GM23338 (cell line): ENCODE data around the gene CROCC2. TPM values are rescaled to one million over a fixed set of nuclear protein-coding genes. Genes with fewer than 3 reads are reported as not detected.

Experiments used
- ATAC-seq: fragments of 200-7000 bp; cut with Tn5 transposase; 3 replicates; pipeline ENCODE4 v1.9.1; 2020
- DNase-seq: peaks from one replicate; pipeline ENCODE4 v3.0.0-alpha.2; 2015; ENCODE audit warnings: low spot score
- H2AFZ ChIP-seq: fragments of 200-600 bp; sonication (generic); 2 replicates; pipeline ENCODE4 v1.8.0; 2016; ENCODE audit warnings: antibody characterized with exemption, mild to moderate bottlenecking, moderate library complexity
- H3F3A ChIP-seq: fragments of 200-600 bp; sonication (generic); replicated peaks from 2 replicates; pipeline ENCODE4 v1.8.0; 2017; ENCODE audit warnings: antibody characterized with exemption, mixed run types, low read depth
- H3K27ac ChIP-seq: fragments of 200-600 bp; sonication (generic); 2 replicates; pipeline ENCODE4 v1.6.1; 2016; ENCODE audit warnings: low read depth
- H3K27me3 ChIP-seq: fragments of 200-600 bp; sonication (generic); 2 replicates; pipeline ENCODE4 v1.8.0; 2016; ENCODE audit warnings: mild to moderate bottlenecking, mixed run types, moderate library complexity; ENCODE audit not compliant: insufficient read depth
- H3K36me3 ChIP-seq: fragments of 200-600 bp; sonication (generic); 2 replicates; pipeline ENCODE4 v1.8.0; 2016; ENCODE audit warnings: mild to moderate bottlenecking; ENCODE audit not compliant: insufficient read depth
- H3K4me1 ChIP-seq: fragments of 200-600 bp; sonication (generic); 2 replicates; pipeline ENCODE4 v1.8.0; 2016; ENCODE audit warnings: mild to moderate bottlenecking, moderate library complexity; ENCODE audit not compliant: insufficient read depth
- H3K4me2 ChIP-seq: fragments of 200-600 bp; sonication (generic); 2 replicates; pipeline ENCODE4 v1.7.1; 2017; ENCODE audit warnings: mixed run types
- H3K4me3 ChIP-seq: fragments of 200-600 bp; sonication (generic); 2 replicates; pipeline ENCODE4 v1.6.1; 2016; ENCODE audit warnings: mixed run types
- H3K79me2 ChIP-seq: fragments of 200-600 bp; sonication (generic); replicated peaks from 2 replicates; pipeline ENCODE4 v1.8.0; 2017; ENCODE audit warnings: mild to moderate bottlenecking; ENCODE audit not compliant: insufficient read depth
- H3K9me2 ChIP-seq: fragments of 200-600 bp; sonication (generic); 2 replicates; pipeline ENCODE4 v1.8.0; 2017; ENCODE audit not compliant: insufficient read depth
- H4K20me1 ChIP-seq: fragments of 200-600 bp; sonication (generic); replicated peaks from 2 replicates; pipeline ENCODE4 v1.8.0; 2017; ENCODE audit warnings: mild to moderate bottlenecking; ENCODE audit not compliant: insufficient read depth
- H3K27ac Mint-ChIP-seq: 2 replicates; pipeline ENCODE4 v1.8.0; 2020; ENCODE audit warnings: inconsistent platforms, mild to moderate bottlenecking, moderate library complexity, mixed read lengths
- H3K27me3 Mint-ChIP-seq: 3 replicates; pipeline ENCODE4 v1.8.0; 2022; ENCODE audit warnings: low read depth, mild to moderate bottlenecking, moderate library complexity, mixed read lengths, inconsistent platforms; ENCODE audit not compliant: insufficient read depth, poor library complexity
- H3K36me3 Mint-ChIP-seq: 3 replicates; pipeline ENCODE4 v1.8.0; 2021; ENCODE audit warnings: low read depth, mild to moderate bottlenecking, inconsistent platforms, moderate library complexity, mixed read lengths
- H3K4me1 Mint-ChIP-seq: 3 replicates; pipeline ENCODE4 v1.8.0; 2020; ENCODE audit warnings: mild to moderate bottlenecking, inconsistent platforms, mixed read lengths
- H3K4me3 Mint-ChIP-seq: 3 replicates; pipeline ENCODE4 v1.8.0; 2021; ENCODE audit warnings: moderate library complexity, mild to moderate bottlenecking, inconsistent platforms, mixed read lengths
- H3K9me3 Mint-ChIP-seq: 3 replicates; pipeline ENCODE4 v1.8.0; 2020; ENCODE audit warnings: moderate library complexity, mild to moderate bottlenecking, inconsistent platforms, mixed read lengths
- CREB1 ChIP-seq: fragments of 250-450 bp; sonication (Bioruptor Pico); IDR thresholded peaks from 2 replicates; pipeline ENCODE4 v1.5.0; 2020; ENCODE audit warnings: low read depth, mild to moderate bottlenecking, moderate library complexity
- EZH2phosphoT487 ChIP-seq: fragments of 200-600 bp; sonication (generic); IDR thresholded peaks from one replicate; pipeline ENCODE4 v1.8.1; 2018; ENCODE audit warnings: antibody characterized with exemption; ENCODE audit not compliant: unreplicated experiment
- NANOG ChIP-seq: IDR thresholded peaks from 2 replicates; pipeline ENCODE4 v1.6.1; 2016; ENCODE audit warnings: antibody characterized with exemption, borderline replicate concordance
- POLR2AphosphoS5 ChIP-seq: IDR thresholded peaks from 2 replicates; pipeline ENCODE4 v1.6.1; 2016; ENCODE audit warnings: antibody characterized with exemption, low read depth
- STAT1 ChIP-seq: IDR thresholded peaks from one replicate; pipeline ENCODE4 v1.6.1; 2016; ENCODE audit warnings: antibody characterized with exemption; ENCODE audit not compliant: unreplicated experiment
- polyA plus RNA-seq: library from polyadenylated mRNA; unstranded; fragments of >200 nt; fragmentation: Nextera tagmentation; extraction: Ambion mirVana; gene quantifications from 2 replicates; pipeline ENCODE4 v1.2.1, GENCODE V29; 2016
- total RNA-seq: library from RNA; depleted of rRNA; stranded (reverse); fragments of >200 nt; shearing (Covaris generic); gene quantifications from 2 replicates; pipeline ENCODE4 v1.2.3, GENCODE V29; 2014
- TF ChIP-seq, protein P1 (sequence below), 2 experiments: fragments of 200-600 bp in 1 of 2; sonication (generic) in 1 of 2; conservative IDR thresholded peaks; 2 replicates each; pipeline versions ENCODE4 v1.5.1 to v1.6.1; 2016 to 2017; ENCODE audit warnings: antibody characterized with exemption in 2 of 2, low read depth in 2 of 2, mild to moderate bottlenecking in 2 of 2, moderate library complexity in 1 of 2
- TF ChIP-seq, protein P2 (sequence below): IDR thresholded peaks from 2 replicates; pipeline ENCODE4 v1.6.1; 2016; ENCODE audit warnings: antibody characterized with exemption
- TF ChIP-seq, protein P3 (sequence below): IDR thresholded peaks from one replicate; pipeline ENCODE4 v1.6.1; 2018; ENCODE audit warnings: antibody characterized with exemption; ENCODE audit not compliant: unreplicated experiment
- TF ChIP-seq, protein P4 (sequence below): fragments of 250-450 bp; sonication (Bioruptor Pico); IDR thresholded peaks from 2 replicates; pipeline ENCODE4 v1.5.0; 2020; ENCODE audit warnings: mild to moderate bottlenecking, moderate library complexity

CROCC2 gene
- total and polyA plus RNA-seq, 2 experiments from 2014 or later: not detected

DNA sequence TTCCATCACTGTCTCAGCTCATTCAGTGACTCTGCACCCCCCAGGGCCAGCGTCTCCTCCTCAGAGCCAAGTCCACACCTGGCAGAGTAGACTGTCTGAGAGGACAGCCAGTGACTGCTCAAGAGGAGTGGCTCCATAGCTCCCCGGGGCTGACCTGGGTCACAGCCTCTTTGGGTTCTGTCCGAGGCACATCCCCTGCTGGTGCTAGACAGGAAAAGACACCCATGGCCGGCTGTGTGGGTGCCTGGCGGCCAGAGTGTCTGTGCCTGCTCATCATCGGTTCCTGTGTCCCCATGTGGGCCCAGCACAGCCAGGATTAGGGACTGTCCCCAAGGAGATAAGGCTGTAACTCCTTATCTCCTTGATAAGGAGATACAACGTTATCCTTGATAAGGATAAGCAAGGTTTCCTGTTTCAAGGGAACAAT, 3.5 kb upstream of the CROCC2 start:
- Histone ChIP-seq H4K20me1 (no peaks in the 10 kb centered on the region), H3K4me3 (no peak overlapping the region), H3K4me1 (no peaks in the 10 kb centered on the region), H3K36me3 (no peaks in the 10 kb centered on the region), H3K27ac (no peak overlapping the region), H3K4me2 (no peak overlapping the region), H3K27me3 (no peaks in the 10 kb centered on the region), H3F3A (no peaks in the 10 kb centered on the region), H2AFZ (no peak overlapping the region), H3K79me2 (no peaks in the 10 kb centered on the region), H3K9me2 (no peaks in the 10 kb centered on the region)
- Mint-ChIP-seq H3K27me3 (peaks cover 14% of the 10 kb centered on the region), H3K27ac (no peak overlapping the region), H3K9me3 (peaks cover 13% of the 10 kb centered on the region; the same call in 1 of the 3 replicates), H3K4me1 (no peaks in the 10 kb centered on the region; the same call in 2 of the 3 replicates), H3K4me3 (no peak overlapping the region), H3K36me3 (no peaks in the 10 kb centered on the region)
- TF ChIP-seq NANOG: no peak
- TF ChIP-seq, protein P1, sequence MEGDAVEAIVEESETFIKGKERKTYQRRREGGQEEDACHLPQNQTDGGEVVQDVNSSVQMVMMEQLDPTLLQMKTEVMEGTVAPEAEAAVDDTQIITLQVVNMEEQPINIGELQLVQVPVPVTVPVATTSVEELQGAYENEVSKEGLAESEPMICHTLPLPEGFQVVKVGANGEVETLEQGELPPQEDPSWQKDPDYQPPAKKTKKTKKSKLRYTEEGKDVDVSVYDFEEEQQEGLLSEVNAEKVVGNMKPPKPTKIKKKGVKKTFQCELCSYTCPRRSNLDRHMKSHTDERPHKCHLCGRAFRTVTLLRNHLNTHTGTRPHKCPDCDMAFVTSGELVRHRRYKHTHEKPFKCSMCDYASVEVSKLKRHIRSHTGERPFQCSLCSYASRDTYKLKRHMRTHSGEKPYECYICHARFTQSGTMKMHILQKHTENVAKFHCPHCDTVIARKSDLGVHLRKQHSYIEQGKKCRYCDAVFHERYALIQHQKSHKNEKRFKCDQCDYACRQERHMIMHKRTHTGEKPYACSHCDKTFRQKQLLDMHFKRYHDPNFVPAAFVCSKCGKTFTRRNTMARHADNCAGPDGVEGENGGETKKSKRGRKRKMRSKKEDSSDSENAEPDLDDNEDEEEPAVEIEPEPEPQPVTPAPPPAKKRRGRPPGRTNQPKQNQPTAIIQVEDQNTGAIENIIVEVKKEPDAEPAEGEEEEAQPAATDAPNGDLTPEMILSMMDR (conservative IDR thresholded peaks at IDR 0.05; ENCODE audit: low read depth in 2 of 2): no peak
- TF ChIP-seq, protein P2, sequence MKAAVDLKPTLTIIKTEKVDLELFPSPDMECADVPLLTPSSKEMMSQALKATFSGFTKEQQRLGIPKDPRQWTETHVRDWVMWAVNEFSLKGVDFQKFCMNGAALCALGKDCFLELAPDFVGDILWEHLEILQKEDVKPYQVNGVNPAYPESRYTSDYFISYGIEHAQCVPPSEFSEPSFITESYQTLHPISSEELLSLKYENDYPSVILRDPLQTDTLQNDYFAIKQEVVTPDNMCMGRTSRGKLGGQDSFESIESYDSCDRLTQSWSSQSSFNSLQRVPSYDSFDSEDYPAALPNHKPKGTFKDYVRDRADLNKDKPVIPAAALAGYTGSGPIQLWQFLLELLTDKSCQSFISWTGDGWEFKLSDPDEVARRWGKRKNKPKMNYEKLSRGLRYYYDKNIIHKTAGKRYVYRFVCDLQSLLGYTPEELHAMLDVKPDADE: no peak
- TF ChIP-seq, protein P3, sequence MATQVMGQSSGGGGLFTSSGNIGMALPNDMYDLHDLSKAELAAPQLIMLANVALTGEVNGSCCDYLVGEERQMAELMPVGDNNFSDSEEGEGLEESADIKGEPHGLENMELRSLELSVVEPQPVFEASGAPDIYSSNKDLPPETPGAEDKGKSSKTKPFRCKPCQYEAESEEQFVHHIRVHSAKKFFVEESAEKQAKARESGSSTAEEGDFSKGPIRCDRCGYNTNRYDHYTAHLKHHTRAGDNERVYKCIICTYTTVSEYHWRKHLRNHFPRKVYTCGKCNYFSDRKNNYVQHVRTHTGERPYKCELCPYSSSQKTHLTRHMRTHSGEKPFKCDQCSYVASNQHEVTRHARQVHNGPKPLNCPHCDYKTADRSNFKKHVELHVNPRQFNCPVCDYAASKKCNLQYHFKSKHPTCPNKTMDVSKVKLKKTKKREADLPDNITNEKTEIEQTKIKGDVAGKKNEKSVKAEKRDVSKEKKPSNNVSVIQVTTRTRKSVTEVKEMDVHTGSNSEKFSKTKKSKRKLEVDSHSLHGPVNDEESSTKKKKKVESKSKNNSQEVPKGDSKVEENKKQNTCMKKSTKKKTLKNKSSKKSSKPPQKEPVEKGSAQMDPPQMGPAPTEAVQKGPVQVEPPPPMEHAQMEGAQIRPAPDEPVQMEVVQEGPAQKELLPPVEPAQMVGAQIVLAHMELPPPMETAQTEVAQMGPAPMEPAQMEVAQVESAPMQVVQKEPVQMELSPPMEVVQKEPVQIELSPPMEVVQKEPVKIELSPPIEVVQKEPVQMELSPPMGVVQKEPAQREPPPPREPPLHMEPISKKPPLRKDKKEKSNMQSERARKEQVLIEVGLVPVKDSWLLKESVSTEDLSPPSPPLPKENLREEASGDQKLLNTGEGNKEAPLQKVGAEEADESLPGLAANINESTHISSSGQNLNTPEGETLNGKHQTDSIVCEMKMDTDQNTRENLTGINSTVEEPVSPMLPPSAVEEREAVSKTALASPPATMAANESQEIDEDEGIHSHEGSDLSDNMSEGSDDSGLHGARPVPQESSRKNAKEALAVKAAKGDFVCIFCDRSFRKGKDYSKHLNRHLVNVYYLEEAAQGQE: no peak
- TF ChIP-seq EZH2phosphoT487: no peak
- TF ChIP-seq, protein P4, sequence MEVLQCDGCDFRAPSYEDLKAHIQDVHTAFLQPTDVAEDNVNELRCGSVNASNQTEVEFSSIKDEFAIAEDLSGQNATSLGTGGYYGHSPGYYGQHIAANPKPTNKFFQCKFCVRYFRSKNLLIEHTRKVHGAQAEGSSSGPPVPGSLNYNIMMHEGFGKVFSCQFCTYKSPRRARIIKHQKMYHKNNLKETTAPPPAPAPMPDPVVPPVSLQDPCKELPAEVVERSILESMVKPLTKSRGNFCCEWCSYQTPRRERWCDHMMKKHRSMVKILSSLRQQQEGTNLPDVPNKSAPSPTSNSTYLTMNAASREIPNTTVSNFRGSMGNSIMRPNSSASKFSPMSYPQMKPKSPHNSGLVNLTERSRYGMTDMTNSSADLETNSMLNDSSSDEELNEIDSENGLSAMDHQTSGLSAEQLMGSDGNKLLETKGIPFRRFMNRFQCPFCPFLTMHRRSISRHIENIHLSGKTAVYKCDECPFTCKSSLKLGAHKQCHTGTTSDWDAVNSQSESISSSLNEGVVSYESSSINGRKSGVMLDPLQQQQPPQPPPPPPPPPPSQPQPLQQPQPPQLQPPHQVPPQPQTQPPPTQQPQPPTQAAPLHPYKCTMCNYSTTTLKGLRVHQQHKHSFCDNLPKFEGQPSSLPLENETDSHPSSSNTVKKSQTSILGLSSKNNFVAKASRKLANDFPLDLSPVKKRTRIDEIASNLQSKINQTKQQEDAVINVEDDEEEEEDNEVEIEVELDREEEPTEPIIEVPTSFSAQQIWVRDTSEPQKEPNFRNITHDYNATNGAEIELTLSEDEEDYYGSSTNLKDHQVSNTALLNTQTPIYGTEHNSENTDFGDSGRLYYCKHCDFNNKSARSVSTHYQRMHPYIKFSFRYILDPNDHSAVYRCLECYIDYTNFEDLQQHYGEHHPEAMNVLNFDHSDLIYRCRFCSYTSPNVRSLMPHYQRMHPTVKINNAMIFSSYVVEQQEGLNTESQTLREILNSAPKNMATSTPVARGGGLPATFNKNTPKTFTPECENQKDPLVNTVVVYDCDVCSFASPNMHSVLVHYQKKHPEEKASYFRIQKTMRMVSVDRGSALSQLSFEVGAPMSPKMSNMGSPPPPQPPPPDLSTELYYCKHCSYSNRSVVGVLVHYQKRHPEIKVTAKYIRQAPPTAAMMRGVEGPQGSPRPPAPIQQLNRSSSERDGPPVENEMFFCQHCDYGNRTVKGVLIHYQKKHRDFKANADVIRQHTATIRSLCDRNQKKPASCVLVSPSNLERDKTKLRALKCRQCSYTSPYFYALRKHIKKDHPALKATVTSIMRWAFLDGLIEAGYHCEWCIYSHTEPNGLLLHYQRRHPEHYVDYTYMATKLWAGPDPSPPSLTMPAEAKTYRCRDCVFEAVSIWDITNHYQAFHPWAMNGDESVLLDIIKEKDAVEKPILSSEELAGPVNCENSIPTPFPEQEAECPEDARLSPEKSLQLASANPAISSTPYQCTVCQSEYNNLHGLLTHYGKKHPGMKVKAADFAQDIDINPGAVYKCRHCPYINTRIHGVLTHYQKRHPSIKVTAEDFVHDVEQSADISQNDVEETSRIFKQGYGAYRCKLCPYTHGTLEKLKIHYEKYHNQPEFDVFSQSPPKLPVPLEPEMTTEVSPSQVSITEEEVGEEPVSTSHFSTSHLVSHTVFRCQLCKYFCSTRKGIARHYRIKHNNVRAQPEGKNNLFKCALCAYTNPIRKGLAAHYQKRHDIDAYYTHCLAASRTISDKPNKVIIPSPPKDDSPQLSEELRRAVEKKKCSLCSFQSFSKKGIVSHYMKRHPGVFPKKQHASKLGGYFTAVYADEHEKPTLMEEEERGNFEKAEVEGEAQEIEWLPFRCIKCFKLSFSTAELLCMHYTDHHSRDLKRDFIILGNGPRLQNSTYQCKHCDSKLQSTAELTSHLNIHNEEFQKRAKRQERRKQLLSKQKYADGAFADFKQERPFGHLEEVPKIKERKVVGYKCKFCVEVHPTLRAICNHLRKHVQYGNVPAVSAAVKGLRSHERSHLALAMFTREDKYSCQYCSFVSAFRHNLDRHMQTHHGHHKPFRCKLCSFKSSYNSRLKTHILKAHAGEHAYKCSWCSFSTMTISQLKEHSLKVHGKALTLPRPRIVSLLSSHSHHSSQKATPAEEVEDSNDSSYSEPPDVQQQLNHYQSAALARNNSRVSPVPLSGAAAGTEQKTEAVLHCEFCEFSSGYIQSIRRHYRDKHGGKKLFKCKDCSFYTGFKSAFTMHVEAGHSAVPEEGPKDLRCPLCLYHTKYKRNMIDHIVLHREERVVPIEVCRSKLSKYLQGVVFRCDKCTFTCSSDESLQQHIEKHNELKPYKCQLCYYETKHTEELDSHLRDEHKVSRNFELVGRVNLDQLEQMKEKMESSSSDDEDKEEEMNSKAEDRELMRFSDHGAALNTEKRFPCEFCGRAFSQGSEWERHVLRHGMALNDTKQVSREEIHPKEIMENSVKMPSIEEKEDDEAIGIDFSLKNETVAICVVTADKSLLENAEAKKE (CRISPR knock-in tag): no peak
- TF ChIP-seq POLR2AphosphoS5: no peak
- no peak for TF ChIP-seq CREB1 (CRISPR knock-in tag)
- no peak for TF ChIP-seq STAT1
- DNase-seq: no peak
- ATAC-seq: no peak
